Fibroblast of skin of right biceps (primary cell): ENCODE measurements around the gene DHCR24.

Source experiments
- DNase-seq: peaks from one replicate; pipeline ENCODE4 v3.0.0-alpha.2; 2013

DHCR24 gene

DNA sequence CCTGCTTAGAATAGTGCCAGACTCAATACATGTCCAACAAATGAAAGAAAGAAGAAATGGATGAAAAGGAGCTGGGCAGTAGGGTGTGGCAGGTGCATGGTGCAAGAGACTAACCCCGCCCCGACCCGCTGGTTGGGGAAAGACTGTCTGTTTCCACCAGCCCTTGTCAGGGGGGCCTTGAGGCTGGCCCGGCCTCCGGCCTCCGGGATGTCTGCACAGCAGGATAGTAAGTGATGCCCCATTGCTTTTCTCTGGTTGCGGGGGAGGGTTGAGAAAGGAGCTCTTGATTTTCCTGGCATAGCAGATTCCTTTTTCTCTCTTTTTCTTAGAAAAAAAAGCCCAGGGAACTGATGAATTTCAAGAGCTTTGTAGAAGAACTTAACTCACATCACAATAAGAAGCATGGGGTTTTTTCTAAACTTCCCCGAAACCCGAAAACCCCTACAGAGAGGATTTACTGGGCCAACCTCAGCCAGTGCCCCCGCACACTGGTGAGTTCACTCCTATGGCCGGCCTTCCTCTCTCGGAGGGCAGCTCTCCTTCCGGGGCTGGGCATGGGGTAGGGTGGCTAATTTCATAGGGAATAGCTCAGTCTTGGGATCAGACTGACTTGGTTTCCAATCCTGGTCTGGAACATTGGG, 73.4 kb downstream of the DHCR24 start:
- no peak for DNase-seq

DNA sequence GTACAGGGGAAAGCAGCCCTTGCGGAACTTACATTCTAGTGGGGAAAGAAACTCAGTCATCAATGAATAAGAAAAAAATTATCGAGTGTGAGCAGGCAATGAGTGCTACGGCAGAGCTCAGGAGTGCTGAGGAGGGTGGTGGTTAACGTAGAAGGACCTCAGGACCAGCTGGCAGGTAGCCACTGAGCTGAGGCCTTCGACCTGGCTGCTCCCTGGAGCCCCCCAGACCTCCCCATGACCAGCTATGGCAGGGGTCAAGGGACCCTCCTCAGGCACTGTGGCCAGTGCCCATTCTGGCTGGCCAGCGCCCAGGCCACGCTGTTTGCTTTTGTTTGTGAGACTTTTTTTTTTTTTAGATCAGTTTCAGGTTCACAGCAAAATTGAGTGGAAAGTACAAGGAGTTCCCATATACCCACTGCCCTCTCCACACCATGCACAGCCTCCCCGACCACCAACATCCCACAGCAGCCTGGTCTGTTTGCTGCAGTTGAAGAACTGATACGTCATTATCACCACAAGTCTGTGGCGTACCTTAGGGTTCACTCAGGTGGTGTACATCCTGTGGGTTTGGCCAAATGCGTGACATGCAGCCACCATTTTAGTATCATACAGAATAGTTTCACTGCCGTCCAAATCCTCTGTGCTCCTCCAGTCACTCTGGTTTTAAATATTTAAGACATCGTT, 74.1 kb downstream of the DHCR24 start:
- DNase-seq, result no peak

DNA sequence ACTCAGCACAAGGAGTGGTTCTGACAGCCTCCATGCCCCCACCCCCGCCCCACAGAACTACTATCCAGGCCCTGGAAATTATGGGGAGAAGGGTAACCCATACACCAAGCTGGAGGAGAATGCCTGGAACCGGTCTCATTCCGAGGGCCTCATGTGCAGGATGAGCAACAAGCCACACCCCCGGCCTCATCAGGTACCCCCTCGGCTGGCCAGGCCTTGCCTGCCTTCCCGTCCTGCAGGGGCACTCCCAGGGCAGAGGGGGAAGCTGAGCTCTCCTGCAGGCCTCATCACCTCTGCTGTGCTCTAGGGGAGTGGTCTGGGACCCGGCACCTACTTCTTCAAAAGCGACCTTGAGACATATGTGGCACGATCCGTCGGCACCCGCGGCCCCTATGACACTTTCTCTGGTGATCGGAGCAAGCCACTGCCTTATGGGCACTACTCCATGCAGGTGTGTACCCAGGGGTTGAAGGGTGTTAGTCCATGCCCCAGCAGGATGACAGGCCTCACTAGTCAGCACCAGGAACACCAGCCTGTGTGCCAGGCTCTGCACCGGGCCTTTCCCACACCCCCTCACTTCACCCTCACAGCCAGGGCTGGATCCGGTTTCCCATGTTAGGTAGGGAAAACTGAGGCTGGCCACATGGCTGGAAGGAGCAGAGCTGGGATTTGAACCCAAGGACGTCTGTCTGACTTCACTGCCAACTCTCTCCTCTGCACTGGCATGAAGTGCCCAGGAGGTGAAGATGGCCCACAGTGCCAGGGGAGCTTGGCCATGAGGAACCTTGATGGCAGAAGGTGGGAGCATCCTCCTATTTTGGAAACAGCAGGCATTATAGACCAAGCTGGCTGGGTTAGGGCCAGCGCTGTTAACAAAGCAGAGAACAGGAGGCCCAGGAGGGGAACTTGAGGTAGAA, 75.0 kb downstream of the DHCR24 start:
- no peak for DNase-seq

DNA sequence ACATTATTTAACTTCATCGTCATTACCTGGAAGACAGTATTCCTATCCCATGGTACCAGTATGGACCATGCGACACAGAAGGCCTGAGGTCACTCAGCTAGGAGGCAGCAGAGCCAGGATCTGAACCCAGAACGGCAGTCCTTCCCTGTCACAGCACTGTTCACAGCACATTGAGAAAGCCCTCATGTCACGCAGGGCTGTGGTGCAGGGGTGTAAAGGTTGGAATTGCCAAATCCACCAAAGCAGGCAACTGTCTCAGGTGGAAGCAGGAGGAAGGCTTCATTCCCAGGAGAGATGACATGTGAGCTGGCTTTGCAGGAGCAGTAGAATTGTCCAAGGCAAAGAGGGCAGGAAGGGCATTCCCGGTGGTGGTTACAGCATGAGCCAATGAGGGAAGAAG, 75.9 kb downstream of the DHCR24 start:
- DNase-seq, result no peak

DNA sequence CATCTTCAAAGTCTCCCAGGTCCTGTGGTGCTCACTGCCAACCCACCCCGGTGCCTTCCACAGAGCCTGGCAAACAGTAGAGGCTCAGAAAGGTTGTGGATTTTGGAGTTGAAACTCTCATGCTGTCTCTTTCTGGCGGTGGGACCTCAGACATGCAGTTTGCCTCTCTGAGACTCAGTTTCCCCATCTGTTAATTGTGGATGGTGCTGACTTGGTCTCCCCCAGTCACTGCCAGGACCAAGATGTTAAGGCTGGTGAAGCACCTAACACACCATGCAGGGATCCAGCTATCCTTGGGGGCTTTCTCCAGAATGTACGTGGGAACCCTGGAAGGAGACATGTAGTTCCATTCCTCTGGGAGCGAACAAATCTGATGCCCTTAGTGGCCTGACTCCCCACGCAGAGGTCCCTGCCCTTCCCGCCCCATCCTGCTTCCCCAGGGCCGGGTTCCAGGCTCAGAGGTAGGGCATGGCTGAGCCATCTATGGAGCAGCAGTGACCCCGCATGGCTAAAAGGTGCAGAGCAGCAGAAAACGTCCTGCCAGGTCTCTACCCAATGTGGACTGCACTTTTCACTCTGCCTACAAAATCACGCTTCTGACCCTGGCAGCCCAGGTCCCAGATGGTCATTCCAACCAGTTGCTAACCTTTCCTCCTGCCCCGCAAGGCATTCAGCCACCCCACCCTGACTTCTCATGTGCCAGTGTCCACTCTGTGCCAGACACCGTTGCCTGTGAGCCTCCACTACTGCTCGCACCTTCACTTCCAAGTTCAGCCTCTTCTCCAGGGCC, 76.6 kb downstream of the DHCR24 start:
- DNase-seq, result peak; percentile 46

DNA sequence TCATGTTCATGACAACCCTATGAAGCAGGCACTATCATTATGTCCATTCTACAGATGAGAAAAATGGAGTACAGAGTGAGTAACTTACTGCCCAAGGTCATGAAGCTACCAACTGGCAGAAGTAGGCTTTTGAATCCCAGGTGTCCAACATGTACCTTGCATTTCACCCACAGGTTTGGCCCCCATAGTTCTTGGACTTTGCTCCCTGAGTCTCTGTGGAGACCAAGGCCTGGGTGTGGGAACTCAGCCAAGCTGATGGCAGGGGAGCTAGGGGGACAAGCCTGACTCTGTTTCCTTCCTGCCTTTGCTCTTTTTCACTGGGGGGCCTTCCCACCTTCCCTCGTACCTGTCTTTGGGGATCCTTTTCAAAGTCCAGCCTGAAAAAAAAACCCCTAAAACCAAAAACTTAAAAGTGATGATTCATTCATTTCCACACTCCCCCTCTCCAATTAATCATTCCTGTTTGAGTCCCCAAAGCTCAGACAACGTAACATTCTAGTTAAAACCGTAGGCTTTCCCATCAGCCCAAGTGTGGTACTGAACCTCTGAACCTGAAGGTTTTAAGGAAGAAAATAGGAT, 77.4 kb downstream of the DHCR24 start:
- DNase-seq, result no peak

DNA sequence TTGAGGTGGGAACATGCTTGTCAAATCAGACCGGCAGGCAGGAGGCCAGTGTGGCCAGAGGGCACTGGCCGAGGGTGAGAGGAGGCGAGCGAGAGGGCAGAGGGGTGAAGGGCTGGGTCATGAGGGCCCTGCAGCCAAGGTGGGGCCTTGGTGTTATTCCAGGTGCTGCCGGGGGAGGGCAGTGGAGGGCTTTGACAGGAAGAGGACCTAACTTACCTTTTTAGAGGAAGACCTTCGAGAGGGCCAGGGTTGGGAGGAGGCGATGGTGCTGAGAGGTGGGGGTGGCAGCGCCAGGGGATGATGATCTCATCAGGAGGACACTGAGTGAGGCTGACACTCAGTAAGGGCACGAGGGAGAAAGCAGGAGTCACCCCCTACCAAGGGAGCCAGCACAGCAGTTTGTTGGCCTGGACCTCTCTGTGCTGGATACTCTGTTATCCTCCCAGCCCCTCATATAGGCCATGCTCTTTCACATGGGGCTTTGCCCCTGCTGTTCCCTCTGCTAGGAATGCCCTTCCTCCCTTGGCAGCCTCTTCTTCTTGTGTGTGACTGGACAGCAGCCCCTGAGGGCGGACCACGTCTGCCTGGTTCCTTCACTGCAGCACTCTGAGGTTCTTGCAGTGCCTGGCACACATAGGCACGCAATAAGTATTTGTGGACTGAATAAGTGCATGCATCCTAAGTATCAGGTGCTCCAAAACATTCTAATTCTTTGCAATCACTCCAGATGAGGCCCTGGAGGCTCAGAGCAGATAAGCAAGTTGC, 78.4 kb downstream of the DHCR24 start:
- no peak for DNase-seq

DNA sequence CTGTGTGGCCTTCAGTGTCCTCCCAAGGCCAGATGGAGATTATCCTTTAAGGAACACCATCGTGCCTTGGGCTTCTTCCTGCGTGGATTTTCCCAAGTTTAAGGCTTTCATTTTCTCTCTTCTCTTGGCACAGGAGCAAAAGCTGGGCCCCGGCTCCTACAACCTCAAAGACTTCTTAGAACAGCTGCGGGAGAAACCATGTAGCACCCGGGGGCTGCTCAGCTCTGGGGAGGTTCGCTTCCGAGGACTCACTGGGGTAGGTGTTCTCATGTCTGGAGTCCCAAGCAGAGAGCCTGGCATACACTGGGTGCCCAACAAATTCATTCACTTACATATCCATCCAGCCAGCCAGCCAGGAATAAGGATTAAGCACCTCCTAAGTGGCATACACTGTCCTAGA, 79.2 kb downstream of the DHCR24 start:
- DNase-seq, result no peak

DNA sequence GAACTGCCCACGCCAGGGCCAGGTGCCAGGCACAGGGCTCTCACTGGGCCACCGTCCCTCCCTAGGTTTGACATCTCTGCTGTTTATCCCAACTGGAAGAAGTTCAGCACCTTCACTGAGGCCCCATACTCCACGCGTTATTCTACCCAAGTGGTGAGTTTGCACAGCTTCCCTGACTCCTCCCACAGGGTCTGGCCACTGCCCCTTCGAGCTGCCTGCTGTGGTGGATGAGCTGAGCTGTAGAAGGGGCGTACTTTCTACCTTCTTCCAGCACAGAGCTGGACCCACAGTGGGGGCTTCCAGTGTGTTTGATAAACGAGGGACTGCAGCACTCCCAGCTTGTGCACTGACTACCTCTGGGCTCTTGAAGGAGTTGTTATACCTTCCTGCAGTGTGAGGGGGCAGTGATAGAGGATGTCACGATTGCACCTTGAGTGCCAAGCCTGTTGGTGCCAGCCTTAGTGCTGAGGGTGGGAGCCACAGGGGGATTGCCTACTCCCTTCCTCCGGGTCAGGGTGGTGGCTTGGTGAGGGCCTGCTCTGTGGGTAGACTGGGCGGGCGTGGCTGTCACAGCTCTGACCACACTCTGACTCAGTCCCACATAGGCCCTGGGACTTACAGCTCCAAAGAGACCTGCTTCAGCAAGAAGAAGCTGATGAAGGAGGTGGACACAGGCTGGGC, 79.9 kb downstream of the DHCR24 start:
- DNase-seq, result no peak

DNA sequence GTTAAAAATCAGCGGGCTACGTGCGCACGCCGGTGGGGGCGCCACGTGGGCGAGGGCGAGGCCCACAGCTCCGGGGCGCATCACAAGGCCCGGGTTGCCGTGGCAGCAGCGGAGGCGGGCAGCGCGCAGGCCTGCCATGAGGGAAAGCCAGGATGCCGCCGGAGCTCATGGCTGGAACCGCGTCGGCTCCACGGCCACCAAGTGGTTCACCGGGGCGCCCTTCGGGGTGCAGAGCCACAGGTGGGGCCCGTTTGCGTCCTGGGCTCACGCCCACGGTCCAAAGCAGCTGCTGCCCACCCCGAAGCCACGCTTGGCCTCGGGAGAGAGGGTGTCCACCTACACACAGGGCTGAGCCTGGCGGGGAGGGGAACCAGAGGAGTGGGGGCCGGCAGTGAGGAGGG, 81.0 kb downstream of the DHCR24 start:
- DNase-seq, result no peak

DNA sequence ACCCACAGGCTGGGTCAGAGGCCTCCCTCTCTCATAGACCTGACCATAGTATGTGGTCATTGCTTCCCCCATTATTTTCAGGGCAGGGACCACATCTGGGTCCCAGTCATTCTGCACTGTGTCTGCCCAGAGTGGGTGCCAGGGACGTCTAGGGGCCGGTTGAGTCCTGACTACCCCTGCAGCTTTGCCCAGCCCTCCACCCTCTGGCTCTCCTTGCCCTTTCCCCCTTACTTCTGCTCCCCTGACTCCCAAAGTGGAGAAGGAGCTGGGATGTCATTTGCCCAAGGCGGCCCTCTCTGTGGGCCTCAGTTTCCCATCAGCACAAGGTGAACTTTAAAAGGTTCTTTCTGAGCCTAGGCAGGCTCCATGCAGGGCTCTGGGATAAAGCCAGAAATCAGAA, 81.5 kb downstream of the DHCR24 start:
- DNase-seq, result no peak

DNA sequence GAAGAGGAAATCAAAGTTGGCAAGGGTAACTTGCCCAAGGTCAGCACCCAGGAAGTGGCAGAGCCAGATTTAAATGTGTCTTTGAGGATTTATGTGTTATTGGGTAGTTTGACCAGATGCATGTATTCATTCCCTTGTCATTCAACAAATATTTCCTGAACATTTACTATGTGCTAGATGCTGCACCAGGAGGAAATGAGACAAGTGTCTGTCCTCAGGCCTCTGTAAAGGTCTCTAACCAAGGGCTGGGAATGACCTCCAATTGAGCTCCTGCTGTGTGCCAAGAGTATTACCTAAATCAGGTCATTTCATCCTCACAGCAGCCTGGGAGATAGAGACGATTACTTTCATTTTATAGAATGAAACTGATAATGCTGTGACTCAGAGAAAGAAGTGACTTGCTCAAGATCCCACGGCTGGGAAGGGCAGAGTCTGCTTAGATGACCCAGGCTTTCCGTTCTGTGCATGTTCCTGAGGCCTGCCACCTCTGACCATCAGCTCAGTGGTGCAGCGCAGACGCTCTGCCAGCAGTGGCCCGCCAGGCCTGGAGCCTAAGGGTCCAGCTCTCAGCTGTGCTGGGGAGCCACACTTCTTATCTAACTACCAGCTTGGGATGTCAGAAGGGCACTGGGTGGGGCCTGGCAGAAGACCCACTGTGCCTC, 82.4 kb downstream of the DHCR24 start:
- DNase-seq, result no peak

DNA sequence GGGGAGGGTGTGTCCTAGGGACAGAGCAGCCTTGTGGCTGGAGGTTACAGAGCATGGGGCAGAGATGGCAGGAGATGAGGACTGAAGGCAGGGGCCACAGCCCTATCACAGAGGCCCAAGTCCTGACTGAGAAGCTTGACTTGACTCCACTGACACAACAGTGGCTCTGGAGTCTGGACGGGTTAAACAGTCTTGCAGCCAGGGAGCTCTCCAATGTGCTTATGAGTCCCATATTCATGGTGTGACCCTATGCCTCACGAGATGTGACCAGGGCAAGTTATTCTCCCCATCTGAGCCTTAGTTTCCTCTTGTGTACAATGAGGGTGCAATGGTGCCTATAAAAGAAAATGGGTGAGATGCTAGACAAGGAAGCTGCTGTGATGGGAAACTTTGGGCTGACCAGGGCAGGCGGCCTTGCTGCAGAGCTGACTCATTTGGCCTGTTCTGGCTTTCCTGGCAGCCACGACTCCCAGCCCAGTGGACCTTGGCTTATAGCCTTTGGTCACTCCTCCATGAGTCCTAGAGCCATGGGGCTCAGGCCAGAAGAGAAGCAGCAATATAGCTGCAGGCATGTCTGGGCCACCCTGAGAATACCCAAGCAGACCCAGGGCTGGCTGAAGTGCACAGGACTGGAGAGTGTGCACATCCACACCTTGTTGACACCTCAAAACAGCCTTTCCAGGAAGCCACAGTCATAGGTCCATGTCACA, 83.1 kb downstream of the DHCR24 start:
- no peak for DNase-seq

DNA sequence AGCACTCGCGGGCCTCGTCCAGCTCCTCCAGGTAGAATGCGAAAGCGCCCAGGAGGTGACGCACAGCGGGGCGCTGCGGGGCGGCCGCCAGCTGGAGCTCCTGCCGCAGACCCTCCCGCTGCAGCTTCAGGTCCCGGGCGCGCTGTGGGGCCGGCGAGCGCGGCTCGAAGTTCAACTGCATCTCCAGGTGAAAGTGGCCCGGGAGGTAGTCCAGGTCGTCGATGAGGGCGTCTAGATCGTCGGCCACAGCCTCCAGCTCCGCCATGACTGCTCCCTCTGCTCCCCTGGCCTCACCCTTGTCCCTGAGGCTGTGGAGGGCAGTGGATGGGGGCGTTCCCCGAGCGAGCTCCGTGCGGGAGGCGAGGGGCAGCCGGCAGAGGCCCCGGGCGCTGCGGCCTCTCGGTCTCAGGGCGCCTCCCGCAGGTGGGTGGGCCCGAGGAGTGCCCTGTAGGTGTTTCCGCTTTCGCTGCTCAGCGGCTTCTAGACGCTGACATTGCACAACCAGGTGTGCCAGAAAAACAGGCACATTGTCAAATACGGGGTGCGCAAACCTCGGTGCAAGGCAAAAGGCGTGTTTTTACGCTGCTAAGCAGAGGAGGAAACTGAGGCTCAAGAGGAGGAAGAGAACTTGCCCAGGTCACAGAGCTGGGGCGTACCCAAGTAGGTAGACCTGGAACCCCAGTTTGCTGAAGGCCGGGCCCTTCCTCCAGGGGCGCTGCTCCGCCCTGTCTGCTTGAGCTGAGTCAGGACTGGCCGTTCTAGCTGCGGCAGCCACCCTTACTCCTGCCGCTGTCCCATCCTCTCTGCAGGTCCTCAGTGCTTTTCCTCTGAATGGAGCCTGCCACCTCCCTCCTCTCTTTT, 85.9 kb downstream of the DHCR24 start, which contains the start of gene TTC22:
Gene TTC22 (minus strand): TSS at position 425 of the 861 bp plus-strand sequence. CDS start 160 bp downstream, at position 265.
- no peak for DNase-seq

DNA sequence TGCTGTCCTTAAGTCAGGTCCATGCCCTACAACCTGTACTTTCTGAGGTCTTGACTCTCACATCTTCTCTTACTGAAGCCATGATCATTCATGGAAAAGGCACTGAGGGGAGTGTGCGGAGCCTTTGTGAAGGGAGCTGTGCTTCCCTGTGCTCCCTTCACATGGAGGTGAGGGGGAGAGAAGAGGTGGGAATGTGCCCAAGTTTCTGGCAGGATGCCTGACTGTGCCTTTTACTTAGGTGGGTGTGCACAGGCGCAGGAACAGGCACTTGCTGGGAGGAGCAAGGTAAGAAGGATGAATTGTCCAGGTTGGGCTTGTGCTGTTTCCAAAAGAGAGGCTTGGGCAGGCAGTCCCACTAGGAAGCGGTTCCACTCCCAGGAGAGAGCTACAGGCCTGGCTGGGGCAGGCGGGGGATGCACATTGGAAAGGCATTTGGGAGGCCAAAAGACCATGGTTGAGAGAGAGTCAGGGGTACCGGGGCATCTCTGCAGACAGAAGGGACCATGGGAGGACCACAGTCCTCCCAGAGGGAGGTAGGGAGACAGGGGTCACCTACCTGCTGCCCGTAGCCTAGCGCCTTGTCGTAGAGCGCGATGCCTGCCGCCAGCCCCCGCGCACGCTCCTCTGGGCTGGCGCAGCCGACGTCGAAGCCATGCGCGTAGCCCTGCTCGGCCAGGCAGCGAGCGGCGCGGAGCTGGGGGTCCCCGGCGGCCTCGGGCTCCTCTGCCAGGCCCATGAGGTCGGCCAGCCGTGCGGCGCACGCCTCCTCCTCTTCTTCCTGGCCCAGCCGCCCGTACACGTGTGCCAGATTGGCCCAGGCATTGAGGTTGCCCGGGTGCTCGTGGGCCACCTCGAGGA, 86.7 kb downstream of the DHCR24 start:
- DNase-seq, result no peak
